Activated CD8-positive, alpha-beta memory T cell treated with anti-CD3 and anti-CD28 coated beads, Interleukin-2, amount 50 U/mL, for 24 hours (primary cell): Measurements from ENCODE around the gene FTCD.
"Not testable (repeated sequence)": the region's sequence is repeated elsewhere in the genome, so short reads cannot be mapped to it uniquely, and the experiment has no call there.

Experiments used
- DNase-seq: peaks from one replicate; pipeline ENCODE4 v3.0.0-alpha.2; 2020; ENCODE audit errors: extremely low read depth

The FTCD gene

GRCh38 chr21:46154155-46154954 lies 1.0 kb downstream of the FTCD start:
- no peak for DNase-seq

DNA sequence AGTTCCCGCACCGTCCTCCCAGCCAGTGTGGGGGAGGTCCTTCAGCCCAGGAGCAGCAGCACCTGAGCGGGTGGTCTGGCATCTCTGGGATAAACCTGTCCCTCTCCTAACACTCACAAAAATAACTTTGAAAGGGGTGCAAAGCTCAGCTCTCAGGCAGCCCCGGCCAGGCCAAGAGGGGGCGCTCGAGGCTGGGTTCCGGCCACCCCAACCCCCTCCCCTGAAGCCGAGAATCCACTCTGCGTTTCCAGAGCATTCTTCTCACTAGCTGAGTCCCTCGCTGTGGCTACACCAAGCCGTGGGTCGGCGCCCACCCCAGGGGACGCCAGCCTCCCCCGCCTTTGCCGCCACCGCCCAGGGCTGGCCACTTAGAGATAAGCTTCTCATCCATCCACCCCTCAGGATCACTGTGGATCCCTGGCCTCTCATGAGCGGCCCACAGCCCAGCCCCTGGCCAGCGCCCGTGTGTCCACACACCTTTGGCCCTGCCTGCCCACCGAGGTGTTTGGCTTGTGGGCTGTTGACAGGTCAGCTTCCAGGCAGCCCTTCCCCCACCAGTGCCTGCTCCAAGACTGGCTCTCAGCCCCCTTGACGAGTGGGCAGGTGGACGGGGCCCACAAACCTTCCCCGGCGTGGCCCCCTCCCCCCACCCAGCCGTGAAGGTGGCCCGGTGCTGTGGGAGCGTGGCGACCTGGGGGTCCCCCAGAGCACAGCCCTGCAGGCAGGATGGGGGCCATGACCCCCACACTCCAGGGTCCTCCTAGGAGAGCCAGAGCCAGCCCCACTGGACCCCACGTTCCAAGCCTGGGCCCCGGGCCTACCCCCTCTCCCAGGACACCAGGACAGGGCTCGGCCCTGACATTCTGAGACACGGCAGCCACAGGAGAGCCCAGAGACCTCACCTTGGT lies 1.9 kb downstream of the FTCD start:
- DNase-seq: no peak

- DNase-seq: no peak
Observed at GRCh38 chr21:46152927-46153246, 2.5 kb downstream of the FTCD start.

- no peak for DNase-seq
Observed at GRCh38 chr21:46151989-46152926, 3.1 kb downstream of the FTCD start.

DNA sequence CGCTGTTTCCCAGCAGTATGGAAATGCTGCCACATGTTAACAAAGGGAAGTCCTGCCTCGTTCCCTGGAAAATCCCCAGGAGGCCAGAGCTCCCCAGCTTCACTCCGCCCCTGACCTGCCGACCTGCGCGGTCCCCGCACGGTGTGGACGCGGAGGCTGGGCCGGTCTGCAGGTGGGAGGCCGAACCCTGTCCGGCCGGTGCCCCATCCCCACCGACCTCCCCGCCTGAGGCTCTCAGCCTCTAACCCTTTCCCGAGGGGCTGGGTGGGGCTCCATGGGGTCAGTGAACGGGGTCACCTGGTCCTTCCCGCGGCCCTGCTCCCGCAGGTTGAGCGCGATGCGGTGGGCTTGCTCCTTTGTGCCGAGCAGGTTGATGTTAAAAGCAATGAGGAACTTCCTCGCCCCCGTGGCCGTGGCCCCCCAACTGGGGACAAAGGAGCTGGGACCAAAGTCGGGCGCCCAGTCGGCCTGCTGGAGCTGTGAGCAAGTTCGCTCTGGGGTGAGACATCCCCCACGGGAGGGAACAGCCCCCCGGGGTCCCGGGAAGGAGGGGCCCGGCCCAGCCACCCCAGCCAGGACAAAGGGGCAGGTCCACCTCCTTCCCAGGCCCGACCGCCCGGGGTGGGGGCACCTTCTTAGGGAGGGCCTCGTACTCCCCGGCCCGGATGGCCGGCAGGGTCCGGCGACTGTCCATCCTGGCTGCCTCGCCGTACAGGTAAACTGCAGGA lies 4.0 kb downstream of the FTCD start:
- DNase-seq: no peak

DNA sequence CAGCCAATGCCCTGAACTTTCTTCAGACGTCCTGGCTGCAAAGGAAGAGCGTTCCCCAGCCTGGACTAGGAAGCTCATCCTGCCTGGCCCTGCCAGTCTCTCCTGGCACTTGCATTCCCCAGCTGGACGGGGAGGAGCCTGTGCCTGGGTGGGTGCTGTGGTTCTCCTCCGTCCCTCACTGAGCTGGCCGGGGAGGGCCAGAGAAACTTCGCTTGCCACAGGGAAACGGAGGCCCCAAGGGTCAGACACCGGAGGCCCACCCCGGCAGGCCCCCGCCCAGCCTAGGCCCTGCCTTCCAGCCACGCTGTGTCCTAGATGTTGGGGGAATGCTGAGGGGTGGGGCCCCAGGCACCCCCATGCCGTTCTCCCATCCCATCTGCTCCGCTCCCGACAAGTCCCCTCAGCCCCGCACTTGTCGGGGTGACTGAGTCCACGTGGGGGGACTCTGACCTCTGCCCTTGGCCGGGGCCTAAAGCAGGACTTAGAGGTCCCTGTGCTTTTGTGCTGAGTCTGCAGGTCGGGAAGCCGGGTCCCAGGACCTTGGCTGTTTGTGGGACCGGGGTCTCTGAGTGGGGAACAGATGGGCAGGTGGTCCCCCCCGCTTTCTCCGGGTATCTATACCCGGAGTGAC lies 4.8 kb downstream of the FTCD start:
- no peak for DNase-seq

GRCh38 chr21:46150073-46150472 lies 5.3 kb downstream of the FTCD start:
- DNase-seq: no peak

GRCh38 chr21:46149205-46149901 lies 6.0 kb downstream of the FTCD start:
- DNase-seq: no peak

DNA sequence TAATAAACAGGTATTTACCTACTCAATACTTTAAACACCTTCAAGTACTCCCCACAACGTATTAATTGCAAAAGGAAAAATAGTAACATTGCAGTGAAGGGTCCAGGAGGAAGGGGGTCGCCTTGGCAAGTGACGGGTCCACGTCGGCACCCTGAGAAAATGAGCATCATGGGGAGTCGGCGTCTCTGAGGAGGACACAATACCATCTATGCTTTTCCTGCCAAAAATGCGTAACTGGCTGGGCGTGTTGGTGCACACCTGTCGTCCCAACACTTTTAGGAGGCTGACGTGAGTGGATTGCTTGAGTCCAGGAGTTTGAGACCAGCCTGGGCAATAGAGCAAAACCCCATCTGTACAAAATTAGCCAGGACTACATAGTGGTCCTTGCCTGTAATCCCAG lies 7.3 kb downstream of the FTCD start:
- no peak for DNase-seq

- DNase-seq: not testable (repeated sequence)
Observed at GRCh38 chr21:46147429-46147828, 8.0 kb downstream of the FTCD start.

DNA sequence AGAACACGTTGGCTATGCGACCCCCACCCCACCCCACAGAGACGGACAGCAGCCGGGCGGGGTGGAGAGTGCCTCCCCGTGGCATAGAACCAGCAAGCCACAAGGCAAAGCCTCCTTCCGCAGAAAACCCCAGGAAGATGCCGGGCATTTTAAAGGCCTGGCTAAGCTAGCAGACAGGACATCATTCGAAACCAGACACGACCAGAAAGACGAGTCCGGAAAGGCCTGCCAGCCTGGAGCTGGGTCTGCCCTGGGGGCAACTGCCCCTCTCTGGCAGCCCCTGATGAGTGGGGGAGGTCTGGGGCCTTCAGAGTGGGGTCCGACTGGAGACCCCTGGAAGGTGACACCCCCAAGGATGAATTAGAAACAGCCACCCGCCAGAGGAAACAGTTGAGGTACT lies 8.5 kb downstream of the FTCD start:
- no peak for DNase-seq

DNA sequence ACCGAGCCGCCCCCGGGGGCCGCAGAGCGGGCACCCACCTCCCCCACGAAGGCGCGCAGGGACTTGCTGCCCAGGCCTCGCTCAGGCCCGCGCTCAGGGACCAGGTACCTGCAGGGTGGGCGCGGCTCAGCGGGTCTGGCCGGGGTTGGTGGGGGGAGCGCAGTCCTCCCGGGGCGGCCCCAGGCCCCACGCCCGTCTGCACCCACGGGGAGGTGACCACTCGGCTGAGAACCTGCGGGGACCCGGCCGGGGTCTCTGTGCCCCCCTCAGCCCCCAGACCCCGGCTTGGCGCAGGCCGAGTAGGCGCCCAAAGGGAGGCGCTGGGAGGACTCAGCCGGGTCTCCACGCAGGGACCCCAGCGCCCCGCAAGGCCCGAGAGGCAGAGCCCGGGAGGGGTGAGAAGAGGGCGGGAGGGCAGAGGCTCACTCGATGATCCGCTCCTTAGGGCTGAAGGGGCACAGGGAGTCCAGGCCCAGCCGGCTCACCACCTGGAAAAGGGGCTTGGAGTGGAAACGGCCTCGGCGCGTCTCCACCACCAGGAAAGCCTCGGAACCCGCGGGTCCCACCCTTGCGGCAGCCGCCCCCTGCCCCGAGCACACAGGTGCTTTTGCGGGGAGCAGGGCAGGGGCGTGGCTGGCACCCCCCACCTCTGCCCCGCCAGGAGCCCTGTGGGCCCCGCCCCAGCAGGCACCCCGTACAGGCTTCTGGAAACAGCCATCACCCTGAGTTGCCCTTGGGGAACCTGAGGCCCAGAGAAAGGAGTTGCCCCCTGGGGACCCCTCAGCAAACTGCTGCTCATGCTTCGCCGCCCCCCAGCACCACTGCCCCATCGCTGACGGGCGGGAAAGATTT lies 9.3 kb downstream of the FTCD start:
- DNase-seq: no peak

- no peak for DNase-seq
Observed at GRCh38 chr21:46145159-46145839, 10.1 kb downstream of the FTCD start.

GRCh38 chr21:46144464-46145070 lies 10.8 kb downstream of the FTCD start:
- DNase-seq: no peak

DNA sequence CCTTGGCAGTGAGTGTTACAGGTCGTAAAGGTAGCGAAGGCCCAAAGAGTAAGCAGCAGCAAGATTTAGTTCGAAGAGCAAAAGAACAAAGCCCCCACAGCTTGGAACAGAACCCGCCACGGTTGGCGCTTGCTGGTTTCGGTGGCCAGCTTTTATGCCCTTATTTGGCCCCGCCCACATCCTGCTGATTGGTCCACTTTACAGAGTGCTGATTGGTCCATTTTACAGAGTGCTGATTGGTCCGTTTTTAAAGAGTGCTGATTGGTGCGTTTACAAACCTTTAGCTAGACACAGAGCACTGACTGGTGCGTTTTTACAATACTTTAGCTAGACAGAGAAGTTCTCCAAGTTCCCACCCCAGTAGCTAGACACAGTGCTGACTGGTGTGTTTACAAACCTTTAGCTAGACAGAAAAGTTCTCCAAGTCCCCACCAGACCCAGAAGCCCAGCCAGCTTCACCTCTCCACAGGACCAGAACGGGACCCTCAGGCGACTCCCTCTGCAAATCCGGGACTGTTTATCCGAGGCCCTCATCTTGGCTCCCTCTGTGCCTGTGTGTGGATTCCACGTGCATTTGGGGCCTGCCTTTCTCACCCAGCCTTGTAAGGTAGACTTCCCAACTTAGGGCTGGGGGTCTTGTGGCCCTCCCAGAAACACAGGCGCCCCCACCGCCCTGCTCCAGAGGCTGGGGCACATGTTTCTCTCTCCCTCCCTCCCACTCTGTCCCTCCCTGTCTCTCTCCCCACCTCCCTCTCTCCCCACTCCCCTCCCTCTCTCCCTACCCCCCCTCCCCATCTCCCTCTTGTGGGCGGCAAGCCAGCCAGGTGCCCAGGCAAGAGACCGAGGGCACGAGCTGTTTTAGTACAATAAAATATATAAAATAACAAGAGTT lies 12.6 kb downstream of the FTCD start:
- no peak for DNase-seq

DNA sequence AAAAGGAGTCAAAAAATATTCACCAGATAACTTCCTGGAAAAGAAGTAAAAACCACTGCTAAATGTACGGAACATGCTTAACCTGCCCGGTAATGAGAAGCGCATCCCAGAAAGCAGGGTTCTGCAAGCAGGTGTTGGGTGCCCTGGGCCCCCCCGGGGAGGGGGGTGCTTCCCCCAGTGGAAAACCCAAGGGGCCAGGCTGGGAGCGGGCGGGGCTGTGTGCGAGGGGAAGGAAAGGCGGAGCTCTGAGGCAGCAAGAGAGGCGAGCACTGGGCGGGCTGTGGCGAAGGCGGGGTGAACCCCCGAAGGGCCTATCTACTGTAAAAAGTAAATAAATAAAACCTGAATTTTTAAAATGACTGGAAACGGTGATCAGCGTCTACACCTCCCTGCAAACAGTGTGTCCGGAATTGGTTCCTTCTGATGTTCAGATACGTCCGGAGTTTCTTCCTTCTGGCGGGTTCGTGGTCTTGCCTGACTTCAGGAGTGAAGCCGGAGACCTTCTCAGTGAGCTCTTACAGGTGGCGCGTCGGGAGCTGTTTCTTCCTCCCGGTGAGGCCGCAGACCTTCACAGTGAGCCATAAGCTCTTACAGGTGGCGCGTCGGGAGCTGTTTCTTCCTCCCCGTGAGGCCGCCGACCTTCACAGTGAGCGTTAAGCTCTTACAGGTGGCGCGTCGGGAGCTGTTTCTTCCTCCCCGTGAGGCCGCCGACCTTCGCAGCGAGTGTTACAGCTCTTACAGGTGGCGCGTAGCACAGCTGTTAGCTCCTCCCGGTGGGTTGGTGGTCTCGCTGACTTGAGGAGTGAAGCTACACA lies 13.4 kb downstream of the FTCD start:
- no peak for DNase-seq
